ENCODE measurements around the gene ABCB9.
"Not testable (repeated sequence)": the region's sequence is repeated elsewhere in the genome, so short reads cannot be mapped to it uniquely, and the experiment has no call there.

Gene ABCB9

GRCh38 chr12:122961531-122962329 is 4.5 kb downstream of the ABCB9 start:
- DNase-seq: no peak

GRCh38 chr12:122960193-122960569 is 6.1 kb downstream of the ABCB9 start:
- no peak for DNase-seq

- DNase-seq: no peak
Observed at GRCh38 chr12:122959566-122960192, 6.6 kb downstream of the ABCB9 start.

GRCh38 chr12:122958198-122958888 is 7.9 kb downstream of the ABCB9 start:
- no peak for DNase-seq

GRCh38 chr12:122956035-122956434 is 10.2 kb downstream of the ABCB9 start:
- DNase-seq: no peak

GRCh38 chr12:122955156-122955555 is 11.1 kb downstream of the ABCB9 start:
- DNase-seq: no peak

- DNase-seq: peak; percentile 71
Observed at GRCh38 chr12:122951979-122952892, 14.0 kb downstream of the ABCB9 start.

- DNase-seq: no peak
Observed at GRCh38 chr12:122951406-122951805, 14.9 kb downstream of the ABCB9 start.

GRCh38 chr12:122949816-122950675 is 16.2 kb downstream of the ABCB9 start:
- DNase-seq: no peak

GRCh38 chr12:122949405-122949804 is 16.9 kb downstream of the ABCB9 start:
- no peak for DNase-seq

- DNase-seq: no peak
Observed at GRCh38 chr12:122948605-122949004, 17.7 kb downstream of the ABCB9 start.

GRCh38 chr12:122947352-122947792 is 18.9 kb downstream of the ABCB9 start:
- no peak for DNase-seq

GRCh38 chr12:122946690-122947341 is 19.4 kb downstream of the ABCB9 start:
- peak; percentile 85 for DNase-seq

- peak; percentile 70 for DNase-seq
Observed at GRCh38 chr12:122944605-122945592, 21.4 kb downstream of the ABCB9 start.

GRCh38 chr12:122943196-122943595 is 23.1 kb downstream of the ABCB9 start:
- no peak for DNase-seq

- no peak for DNase-seq
Observed at GRCh38 chr12:122942637-122943036, 23.6 kb downstream of the ABCB9 start.

- not testable (repeated sequence) for DNase-seq
Observed at GRCh38 chr12:122941351-122941750, 24.9 kb downstream of the ABCB9 start.

GRCh38 chr12:122939125-122939524 is 27.1 kb downstream of the ABCB9 start:
- DNase-seq: no peak

GRCh38 chr12:122937622-122938091 is 28.6 kb downstream of the ABCB9 start:
- no peak for DNase-seq

- DNase-seq: no peak
Observed at GRCh38 chr12:122935318-122935717, 30.9 kb downstream of the ABCB9 start.
